GM15510 (cell line): ENCODE measurements around the gene QPRT.

Experiments used
- POLR2A ChIP-seq: IDR thresholded peaks from 3 replicates; pipeline ENCODE4 v1.6.1; 2011; ENCODE audit warnings: borderline replicate concordance; ENCODE audit not compliant: insufficient read length; ENCODE audit errors: extremely low read depth

QPRT gene

GRCh38 chr16:29736112-29736511 is 57.1 kb downstream of the QPRT start:
- no peak for TF ChIP-seq POLR2A

- TF ChIP-seq POLR2A: no peak
Observed at GRCh38 chr16:29736764-29737163, 57.8 kb downstream of the QPRT start.

- TF ChIP-seq POLR2A: no peak
Observed at GRCh38 chr16:29737713-29738112, 58.7 kb downstream of the QPRT start.

GRCh38 chr16:29738514-29738913 is 59.5 kb downstream of the QPRT start:
- no peak for TF ChIP-seq POLR2A

- no peak for TF ChIP-seq POLR2A
Observed at GRCh38 chr16:29742683-29743275, 63.8 kb downstream of the QPRT start.

- no peak for TF ChIP-seq POLR2A
Observed at GRCh38 chr16:29743475-29743826, 64.5 kb downstream of the QPRT start.

- TF ChIP-seq POLR2A: no peak
Observed at GRCh38 chr16:29743827-29744531, 65.0 kb downstream of the QPRT start.

GRCh38 chr16:29744541-29745101 is 65.6 kb downstream of the QPRT start:
- no peak for TF ChIP-seq POLR2A

GRCh38 chr16:29745121-29745852 is 66.3 kb downstream of the QPRT start:
- no peak for TF ChIP-seq POLR2A

- peak; percentile 46 for TF ChIP-seq POLR2A
Observed at GRCh38 chr16:29745853-29746345, 66.9 kb downstream of the QPRT start, which contains the start of gene C16orf54. C16orf54 (minus strand) TSS chr16:29745990; CDS start chr16:29744951, 1,039 bp downstream.
